Measurements from ENCODE around the gene SPDYE2B.
"Not testable (repeated sequence)": the region's sequence is repeated elsewhere in the genome, so short reads cannot be mapped to it uniquely, and the experiment has no call there.

Gene SPDYE2B

DNA sequence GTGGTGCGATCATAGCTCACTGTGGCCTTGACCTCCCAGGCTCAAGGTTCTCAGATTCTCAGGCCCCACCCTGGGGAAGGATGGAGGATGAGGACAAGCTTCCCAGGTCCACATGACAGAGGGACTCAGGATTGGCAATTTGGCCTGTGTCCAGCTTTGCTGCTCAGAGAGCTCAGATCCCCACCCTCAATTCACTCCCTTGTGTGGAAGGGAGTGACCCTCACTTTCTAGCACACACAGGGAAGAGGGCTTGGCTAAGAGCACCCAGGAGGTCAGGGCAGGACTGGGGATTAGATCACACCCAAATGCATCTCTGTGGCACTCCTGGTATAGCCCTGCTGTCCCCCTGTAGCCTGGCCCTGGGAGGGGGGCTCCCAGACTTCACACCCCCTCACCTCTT, 6.7 kb upstream of the SPDYE2B start:
- DNase-seq (ENCODE audit: low spot score), result not testable (repeated sequence)

GRCh38 chr7:102647813-102648212, 2.3 kb upstream of the SPDYE2B start:
- DNase-seq (ENCODE audit: low spot score), result not testable (repeated sequence)

DNA sequence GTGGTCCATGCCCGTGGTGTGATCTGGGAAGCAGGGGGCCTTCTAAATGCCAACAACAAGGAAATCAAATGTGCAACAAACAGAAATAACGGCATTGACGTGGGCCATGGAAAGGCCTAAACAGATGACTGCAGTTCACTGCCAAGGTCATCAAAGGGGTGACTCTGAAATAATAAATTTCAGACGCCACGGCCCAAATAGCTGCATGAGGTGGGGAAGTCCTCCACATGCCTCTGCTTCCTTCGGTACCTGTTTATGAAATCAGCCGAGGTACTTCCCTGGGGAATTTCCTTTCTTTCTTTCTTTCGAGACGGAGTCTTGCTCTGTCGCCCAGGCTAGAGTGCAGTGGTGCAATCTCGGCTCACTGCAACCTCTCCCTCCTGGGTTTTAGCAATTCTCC, 14.6 kb downstream of the SPDYE2B start:
- DNase-seq (ENCODE audit: low spot score), result not testable (repeated sequence)

- DNase-seq (ENCODE audit: low spot score), result not testable (repeated sequence)
Observed at GRCh38 chr7:102666850-102667249, 16.7 kb downstream of the SPDYE2B start.

- DNase-seq (ENCODE audit: low spot score), result not testable (repeated sequence)
Observed at GRCh38 chr7:102667523-102667922, 17.4 kb downstream of the SPDYE2B start.

- not testable (repeated sequence) for DNase-seq (ENCODE audit: low spot score)
Observed at GRCh38 chr7:102671166-102671955, 21.2 kb downstream of the SPDYE2B start, which contains the start of gene POLR2J2. Gene POLR2J2 (minus strand): TSS chr7:102671663. CDS start chr7:102671601, 62 bp downstream.

GRCh38 chr7:102671956-102672307, 21.8 kb downstream of the SPDYE2B start:
- not testable (repeated sequence) for DNase-seq (ENCODE audit: low spot score)

- DNase-seq (ENCODE audit: low spot score), result not testable (repeated sequence)
Observed at GRCh38 chr7:102673447-102674067, 23.4 kb downstream of the SPDYE2B start.

DNA sequence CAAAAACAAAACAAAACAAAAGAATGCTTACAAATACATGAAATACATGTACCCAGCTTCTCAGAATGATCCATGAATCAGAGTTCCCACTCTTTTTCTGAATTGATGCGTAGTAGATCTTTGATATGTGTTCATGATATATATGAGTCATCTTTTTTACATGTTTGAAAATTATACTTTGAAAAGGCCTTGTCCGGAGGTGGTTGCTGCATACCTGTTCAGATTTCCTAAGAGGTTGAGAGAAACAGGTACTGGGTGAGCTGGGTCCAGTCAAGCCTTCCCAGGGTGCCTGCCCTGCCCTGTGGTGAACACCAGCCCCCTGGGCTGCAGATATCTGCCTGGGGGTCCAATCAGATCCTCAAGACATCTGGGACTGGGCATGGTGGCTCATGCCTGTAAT, 25.4 kb downstream of the SPDYE2B start:
- not testable (repeated sequence) for DNase-seq (ENCODE audit: low spot score)

DNA sequence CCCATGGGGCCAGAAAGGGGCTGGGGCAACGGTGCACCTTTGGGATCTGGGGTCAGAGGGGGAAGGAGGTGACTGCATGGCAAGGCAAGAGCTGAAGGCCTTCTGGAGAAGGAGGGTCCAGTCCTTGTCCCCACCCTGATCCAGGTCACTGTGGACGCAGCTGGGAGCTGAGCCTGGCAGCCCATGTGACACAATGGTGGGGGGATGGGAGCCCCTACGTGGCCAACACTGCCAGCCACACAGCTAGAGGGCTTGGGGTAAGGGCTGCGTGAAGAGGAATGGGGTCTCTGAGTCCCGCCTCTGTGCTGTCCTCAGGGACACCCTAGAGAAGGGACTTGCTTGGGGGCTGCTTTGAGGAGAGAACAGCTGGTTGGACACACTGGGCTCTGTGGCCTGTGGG, 30.7 kb downstream of the SPDYE2B start:
- DNase-seq (ENCODE audit: low spot score), result not testable (repeated sequence)

DNA sequence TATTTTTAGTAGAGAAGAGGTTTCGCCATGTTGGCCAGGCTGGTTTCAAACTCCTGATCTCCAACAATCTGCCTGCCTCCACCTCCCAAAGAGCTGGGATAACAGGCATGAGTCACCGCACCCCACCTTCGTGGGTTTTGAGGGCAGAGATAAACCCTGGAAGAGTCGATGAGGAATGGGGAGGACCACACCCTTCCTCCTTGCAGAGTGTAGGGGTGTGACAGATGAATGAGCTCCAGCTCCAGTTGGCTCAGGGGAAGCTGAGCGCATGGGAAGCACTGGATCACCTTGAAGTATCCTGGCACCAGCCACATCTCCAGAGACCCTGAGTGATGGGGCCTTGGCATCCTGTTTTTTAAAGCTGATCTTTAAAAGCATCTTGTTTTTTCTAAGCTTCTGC, 32.4 kb downstream of the SPDYE2B start:
- DNase-seq (ENCODE audit: low spot score), result not testable (repeated sequence)

GRCh38 chr7:102688299-102689036, 38.3 kb downstream of the SPDYE2B start:
- DNase-seq (ENCODE audit: low spot score), result not testable (repeated sequence)

DNA sequence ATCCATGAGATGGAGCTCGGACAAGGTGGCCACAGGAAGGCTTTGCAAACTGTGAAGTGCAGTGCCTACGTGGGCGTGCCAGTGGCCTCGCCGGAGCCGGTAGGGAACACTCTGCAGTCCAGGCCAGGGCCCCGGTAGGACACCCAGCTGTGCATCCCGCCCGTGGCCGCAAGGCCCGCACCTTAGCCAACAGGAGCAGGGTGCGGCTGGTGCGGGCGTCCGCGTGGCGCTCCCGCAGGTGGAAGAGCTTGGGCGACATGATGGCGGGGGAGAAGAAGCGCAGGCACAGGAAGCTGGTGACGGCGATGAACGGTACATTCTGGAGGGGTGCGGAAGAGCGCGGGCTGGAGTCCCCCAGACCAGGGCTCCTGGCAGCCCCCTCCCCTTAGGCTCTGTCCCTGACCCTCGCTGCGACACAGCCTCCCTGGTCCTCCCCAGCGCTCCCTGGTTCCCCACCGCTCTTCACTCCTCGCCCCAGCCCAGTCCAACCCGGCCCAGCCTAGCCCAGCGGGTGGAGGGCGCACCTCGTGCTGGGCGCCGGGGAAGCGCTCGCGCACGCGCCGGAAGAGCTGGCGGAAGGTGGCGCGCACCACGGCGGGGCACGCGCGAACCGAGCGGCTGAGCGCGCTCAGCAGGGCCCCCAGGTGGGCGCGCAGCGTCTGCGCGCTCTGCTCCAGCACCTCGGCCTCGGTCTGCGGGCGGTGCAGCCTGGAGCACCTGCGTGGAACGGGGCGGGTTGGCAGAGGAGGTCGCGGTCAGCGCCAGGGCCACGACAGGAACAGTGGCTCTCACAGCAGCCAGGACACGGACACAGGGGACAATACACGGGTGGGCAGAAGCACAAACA, 39.5 kb downstream of the SPDYE2B start:
- not testable (repeated sequence) for DNase-seq (ENCODE audit: low spot score)

- not testable (repeated sequence) for DNase-seq (ENCODE audit: low spot score)
Observed at GRCh38 chr7:102690602-102691001, 40.5 kb downstream of the SPDYE2B start.

GRCh38 chr7:102694008-102694407, 43.9 kb downstream of the SPDYE2B start:
- DNase-seq (ENCODE audit: low spot score), result not testable (repeated sequence)

GRCh38 chr7:102695033-102695552, 45.0 kb downstream of the SPDYE2B start:
- not testable (repeated sequence) for DNase-seq (ENCODE audit: low spot score)

GRCh38 chr7:102696009-102696408, 45.9 kb downstream of the SPDYE2B start:
- DNase-seq (ENCODE audit: low spot score), result not testable (repeated sequence)

DNA sequence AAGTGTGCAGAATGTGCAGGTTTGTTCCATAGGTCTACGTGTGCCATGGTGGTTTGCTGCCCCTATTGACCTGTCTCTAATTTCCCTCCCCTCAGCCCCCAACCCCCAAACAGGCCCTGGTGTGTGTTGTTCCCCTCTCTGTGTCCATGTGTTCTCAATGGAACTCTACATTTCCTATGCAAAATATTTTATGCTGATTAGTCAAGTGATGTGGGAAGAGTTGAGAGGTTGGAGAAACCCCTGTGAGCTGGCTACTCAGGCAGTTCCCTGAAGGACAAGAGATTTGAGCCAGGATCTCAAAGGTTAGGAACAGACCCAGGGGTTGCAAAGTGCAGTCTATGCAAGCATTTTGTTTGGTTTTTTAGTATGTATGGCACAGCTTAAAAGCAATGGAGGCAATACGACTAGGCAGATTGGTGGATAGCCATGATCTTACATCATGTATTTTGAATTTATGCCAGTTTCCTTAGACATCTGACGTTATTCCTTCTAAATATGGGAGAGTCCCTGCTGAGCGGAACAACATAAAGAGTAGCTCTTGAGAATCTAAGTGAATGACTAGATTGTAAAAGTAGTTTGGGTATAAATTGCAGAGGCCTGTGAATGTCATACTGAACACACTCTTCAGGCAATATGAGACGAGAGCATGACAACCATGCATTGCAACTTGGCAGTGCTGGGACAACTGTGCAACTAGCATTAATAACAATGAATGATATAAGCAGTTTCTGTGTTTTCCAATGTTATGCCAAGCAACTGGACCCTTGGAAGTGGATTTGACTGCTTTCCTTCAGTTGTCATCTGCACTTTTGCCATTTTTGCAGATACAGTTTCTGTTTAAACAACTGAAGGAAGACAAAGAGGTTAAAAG, 47.8 kb downstream of the SPDYE2B start:
- DNase-seq (ENCODE audit: low spot score), result not testable (repeated sequence)

DNA sequence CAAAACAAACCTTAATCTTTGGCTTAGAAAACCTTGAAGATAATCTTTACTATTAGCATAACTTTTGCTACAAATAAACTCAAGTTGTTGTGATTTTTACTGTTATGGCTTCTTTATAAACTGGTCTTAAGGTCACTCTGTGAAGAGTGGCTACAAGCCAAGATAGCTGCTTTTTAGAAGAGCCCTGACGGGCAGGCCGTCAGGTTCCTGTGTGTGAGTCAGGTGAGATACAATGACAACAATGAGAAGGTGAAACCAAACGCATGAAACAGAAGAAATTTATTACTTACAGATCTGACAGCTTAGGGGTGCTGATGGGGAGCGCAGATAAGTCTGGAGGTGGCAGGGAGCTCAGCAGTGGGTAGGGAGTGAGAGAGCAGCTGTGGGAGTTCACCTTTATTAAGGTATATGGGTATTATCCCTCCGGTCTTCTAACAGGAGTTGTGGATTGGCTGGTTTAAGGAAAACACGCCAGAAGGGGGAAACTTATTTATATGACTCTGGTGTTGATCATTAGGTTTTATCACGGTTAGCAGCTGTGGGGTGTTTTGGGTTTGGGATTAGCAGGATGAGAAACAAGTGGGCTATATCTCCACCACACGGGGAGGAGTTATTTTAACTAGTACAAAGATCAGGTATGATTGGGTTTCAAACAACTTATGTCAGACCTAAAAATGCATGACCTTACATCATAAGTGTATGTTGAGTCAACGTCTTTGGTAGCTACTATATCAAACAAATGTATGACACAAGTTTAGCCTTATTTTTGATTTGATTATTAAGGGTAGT, 49.0 kb downstream of the SPDYE2B start:
- not testable (repeated sequence) for DNase-seq (ENCODE audit: low spot score)

Data from AG08396 (cell line).